A549 (cell line): Measurements from ENCODE around the gene PKP1.

Experiments
- CHD2 ChIP-seq: fragments of 150-350 bp; IDR thresholded peaks from 2 replicates; pipeline ENCODE4 v1.6.1; 2014; ENCODE audit warnings: low read length; ENCODE audit not compliant: partially characterized antibody
- EHMT2 ChIP-seq: fragments of 200-600 bp; sonication (generic); IDR thresholded peaks from 2 replicates; pipeline ENCODE4 v1.6.1; 2016; ENCODE audit warnings: antibody characterized with exemption, low read depth, mild to moderate bottlenecking, moderate library complexity
- ESRRA ChIP-seq: fragments of 150-350 bp; IDR thresholded peaks from 2 replicates; pipeline ENCODE4 v1.6.1; 2014; ENCODE audit warnings: mild to moderate bottlenecking, low read length, borderline replicate concordance
- POLR2A ChIP-seq: IDR thresholded peaks from 2 replicates; pipeline ENCODE4 v1.6.1; 2012; ENCODE audit warnings: mild to moderate bottlenecking, low read length
- POLR2AphosphoS2 ChIP-seq: conservative IDR thresholded peaks from 2 replicates; pipeline ENCODE4 v1.6.1; 2012; ENCODE audit warnings: low read length, improper control_type of control experiment, inconsistent platforms
- RAD21 ChIP-seq, 2 experiments: fragments of >200 bp in 1 of 2; sonication (Bioruptor Twin) in 1 of 2; formaldehyde crosslinking in 1 of 2; IDR thresholded peaks in 1 of 2; conservative IDR thresholded peaks in 1 of 2; 2 replicates in 1 of 2; 3 replicates in 1 of 2; pipeline ENCODE4 v1.6.1; 2012 to 2018; ENCODE audit warnings: inconsistent platforms in 1 of 2
- SMC3 ChIP-seq: fragments of >200 bp; sonication (Bioruptor Twin); formaldehyde crosslinking; IDR thresholded peaks from 3 replicates; pipeline ENCODE4 v1.6.1; 2018; ENCODE audit warnings: inconsistent platforms
- TF ChIP-seq, protein P1 (sequence below): fragments of >200 bp; sonication (Bioruptor Twin); formaldehyde crosslinking; IDR thresholded peaks from 3 replicates; pipeline ENCODE4 v1.5.1; 2016
- TF ChIP-seq, protein P2 (sequence below): fragments of 250-450 bp; sonication (Bioruptor Pico); IDR thresholded peaks from 2 replicates; pipeline ENCODE4 v1.5.0; 2020; ENCODE audit warnings: low read depth, mild to moderate bottlenecking, moderate library complexity
- TF ChIP-seq, protein P3 (sequence below): IDR thresholded peaks from 2 replicates; pipeline ENCODE4 v1.6.1; 2012; ENCODE audit warnings: low read depth, borderline replicate concordance

DNA sequence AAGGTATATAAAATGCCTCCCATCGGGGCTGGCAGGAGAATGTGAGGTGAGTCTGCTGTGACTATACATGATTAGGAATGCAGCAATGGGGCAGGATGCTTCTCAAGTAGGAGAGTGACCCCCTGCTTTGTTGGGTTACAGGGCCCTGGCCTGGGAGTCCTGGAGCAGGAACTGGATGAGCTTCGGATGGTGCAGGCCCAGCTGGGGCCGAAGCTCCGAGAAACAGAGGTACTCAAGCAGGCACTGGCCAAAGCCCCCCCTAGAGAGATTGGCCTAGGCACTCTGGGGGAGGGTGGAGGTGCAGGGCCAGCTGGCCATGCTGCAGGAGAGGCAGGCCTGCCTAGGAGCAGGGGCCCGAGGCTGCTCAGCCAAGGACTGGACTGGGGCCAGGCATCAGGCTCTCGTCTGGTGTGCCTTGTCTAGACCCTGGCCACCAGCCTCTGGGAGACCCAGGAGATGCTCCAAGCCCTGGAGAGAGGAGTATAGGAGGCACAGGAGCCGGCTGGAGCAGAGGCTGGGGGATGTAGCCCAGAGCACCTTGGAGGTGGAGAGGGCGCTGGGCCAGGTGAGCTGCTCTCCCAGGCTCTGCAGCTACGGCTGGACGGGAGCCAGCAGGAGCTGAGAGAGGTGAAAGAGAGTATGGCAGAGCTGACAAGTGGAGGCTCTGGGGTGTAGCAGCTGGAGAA lies 32.8 kb upstream of the PKP1 start:
- no peak for TF ChIP-seq CHD2
- TF ChIP-seq EHMT2: no peak
- TF ChIP-seq POLR2AphosphoS2: no peak
- no peak for TF ChIP-seq ESRRA
- TF ChIP-seq SMC3: no peak
- TF ChIP-seq, protein P1, sequence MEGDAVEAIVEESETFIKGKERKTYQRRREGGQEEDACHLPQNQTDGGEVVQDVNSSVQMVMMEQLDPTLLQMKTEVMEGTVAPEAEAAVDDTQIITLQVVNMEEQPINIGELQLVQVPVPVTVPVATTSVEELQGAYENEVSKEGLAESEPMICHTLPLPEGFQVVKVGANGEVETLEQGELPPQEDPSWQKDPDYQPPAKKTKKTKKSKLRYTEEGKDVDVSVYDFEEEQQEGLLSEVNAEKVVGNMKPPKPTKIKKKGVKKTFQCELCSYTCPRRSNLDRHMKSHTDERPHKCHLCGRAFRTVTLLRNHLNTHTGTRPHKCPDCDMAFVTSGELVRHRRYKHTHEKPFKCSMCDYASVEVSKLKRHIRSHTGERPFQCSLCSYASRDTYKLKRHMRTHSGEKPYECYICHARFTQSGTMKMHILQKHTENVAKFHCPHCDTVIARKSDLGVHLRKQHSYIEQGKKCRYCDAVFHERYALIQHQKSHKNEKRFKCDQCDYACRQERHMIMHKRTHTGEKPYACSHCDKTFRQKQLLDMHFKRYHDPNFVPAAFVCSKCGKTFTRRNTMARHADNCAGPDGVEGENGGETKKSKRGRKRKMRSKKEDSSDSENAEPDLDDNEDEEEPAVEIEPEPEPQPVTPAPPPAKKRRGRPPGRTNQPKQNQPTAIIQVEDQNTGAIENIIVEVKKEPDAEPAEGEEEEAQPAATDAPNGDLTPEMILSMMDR: no peak
- TF ChIP-seq, protein P2, sequence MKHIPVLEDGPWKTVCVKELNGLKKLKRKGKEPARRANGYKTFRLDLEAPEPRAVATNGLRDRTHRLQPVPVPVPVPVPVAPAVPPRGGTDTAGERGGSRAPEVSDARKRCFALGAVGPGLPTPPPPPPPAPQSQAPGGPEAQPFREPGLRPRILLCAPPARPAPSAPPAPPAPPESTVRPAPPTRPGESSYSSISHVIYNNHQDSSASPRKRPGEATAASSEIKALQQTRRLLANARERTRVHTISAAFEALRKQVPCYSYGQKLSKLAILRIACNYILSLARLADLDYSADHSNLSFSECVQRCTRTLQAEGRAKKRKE: no peak
- no peak for TF ChIP-seq POLR2A
- TF ChIP-seq, protein P3, sequence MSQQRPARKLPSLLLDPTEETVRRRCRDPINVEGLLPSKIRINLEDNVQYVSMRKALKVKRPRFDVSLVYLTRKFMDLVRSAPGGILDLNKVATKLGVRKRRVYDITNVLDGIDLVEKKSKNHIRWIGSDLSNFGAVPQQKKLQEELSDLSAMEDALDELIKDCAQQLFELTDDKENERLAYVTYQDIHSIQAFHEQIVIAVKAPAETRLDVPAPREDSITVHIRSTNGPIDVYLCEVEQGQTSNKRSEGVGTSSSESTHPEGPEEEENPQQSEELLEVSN: no peak
- TF ChIP-seq RAD21 (conservative IDR thresholded peaks at IDR 0.05 in 1 of 2, IDR thresholded peaks at IDR 0.05 in 1 of 2): no peak
